Pancreas (tissue), 10 donors: ENCODE data around the gene LYPD6B. TPM values are rescaled to one million over a fixed set of nuclear protein-coding genes. Genes with fewer than 3 reads are reported as not detected.

Experiments used
- ATAC-seq, 4 donors: fragments of 200-7000 bp; cut with Tn5 transposase; one replicate each; pipeline versions ENCODE4 v1.8.0 to v1.9.1; 2020; ENCODE audit warnings: mild to moderate bottlenecking in 4 of 4, moderate library complexity in 4 of 4
- DNase-seq, 6 donors: peaks; one replicate each; pipeline ENCODE4 v3.0.0-alpha.2; 2020
- FAIRE-seq: peaks from 2 replicates; lab custom pipeline; 2012; peaks lifted over from hg19 to GRCh38; lab: Jason Lieb, UNC
- H3K27ac ChIP-seq, 4 donors: fragments of 200-600 bp; sonication (generic); 1 replicate in 3 of 4; 2 replicates in 1 of 4; pipeline versions ENCODE4 v1.5.0 to v1.8.0; 2020
- H3K27me3 ChIP-seq, 4 donors: fragments of 200-600 bp; one replicate each; pipeline ENCODE4 v1.8.0; 2021
- H3K36me3 ChIP-seq, 3 donors: fragments of 200-600 bp; sonication (generic) in 1 of 3; one replicate each; pipeline versions ENCODE4 v1.5.0 to v1.8.0; 2020 to 2021
- H3K4me1 ChIP-seq, 3 donors: fragments of 200-600 bp; one replicate each; pipeline ENCODE4 v1.8.0; 2021
- H3K4me3 ChIP-seq, 4 donors: fragments of 200-600 bp; sonication (generic) in 2 of 4; one replicate each; pipeline versions ENCODE4 v1.5.0 to v1.8.0; 2020 to 2021
- H3K9me3 ChIP-seq, 4 donors: fragments of 200-600 bp; one replicate each; pipeline ENCODE4 v1.8.0; 2021
- CTCF ChIP-seq, 4 donors: fragments of 200-600 bp; sonication (generic) in 3 of 4; IDR thresholded peaks; one replicate each; pipeline versions ENCODE4 v1.5.0 to v1.8.0; 2021; ENCODE audit warnings: antibody characterized with exemption in 4 of 4
- WGBS, 2 donors: extraction: QIAGEN DNeasy Blood & Tissue Kit; methylation state at CpG; one replicate each; pipeline ENCODE4 v1.1.7; 2013; 5-methylcytosine and 5-hydroxymethylcytosine counted together
- intact Hi-C, 3 donors: fragments of 100-400 bp; cut with DNase I; formaldehyde crosslinking; loops; one replicate each; pipeline versions ENCODE4 v1.11.1 to v1.14.2; 2022
- polyA plus RNA-seq, 2 donors: library from polyadenylated mRNA; stranded (reverse); fragments of 200-250 nt; gene quantifications; one replicate each; pipeline ENCODE4 v1.2.3, GENCODE V29; 2013
- total RNA-seq, 6 donors: library from RNA; stranded (reverse); fragmentation: NEBNext Ultra II Directional in 4 of 6; extraction: Animal tissue kit (Norgen Biotek cat#: 25700) in 4 of 6; gene quantifications; one replicate each; pipeline versions ENCODE4 v1.2.1 to v1.2.4, GENCODE V29; 2021 to 2023
- donor health status: healthy with polysubstance abuse.
- donor health status: DM: no; HTN: no; CAD: no; lungs with moderate emphysema.
- donor health status: DM: no; HTN: no; CAD: no.
- donor health status: control.
- donor health status: control.
- donor health status: Bipolar disorder and iron deficiency.
- donor health status: DM: yes; HTN: yes; CAD: no.
- donor health status: DM: no; HTN: no; CAD: no.
- donor health status: DM: no; HTN: no; CAD: no.
- donor health status: DM: yes; HTN: yes; CAD: no.

LYPD6B gene
- total and polyA plus RNA-seq, 8 donors = 3.0 to 8.1 (median 4.6) TPM

- DNase-seq = no peak
- no peak overlapping the region for H3K27ac ChIP-seq
- H3K27me3 ChIP-seq = no peaks in the 10 kb centered on the region
- WGBS, 2 donors = 98 to 100% methylated on average over 1 of the region's 1 CpG
- H3K36me3 ChIP-seq = no peaks in the 10 kb centered on the region
- FAIRE-seq = no peak
- no peak for TF ChIP-seq CTCF (IDR thresholded peaks at IDR 0.05)
- no peaks in the 10 kb centered on the region for H3K9me3 ChIP-seq
- no peak overlapping the region for H3K4me3 ChIP-seq
- ATAC-seq = no peak
- H3K4me1 ChIP-seq = no peaks in the 10 kb centered on the region
- intact Hi-C loops = no loop called here
Measured at GRCh38 chr2:149183187-149183586, 144.7 kb downstream of the LYPD6B start.

- TF ChIP-seq CTCF (IDR thresholded peaks at IDR 0.05) = no peak
- intact Hi-C loops = no loop called here
- Histone ChIP-seq H3K27ac (no peak overlapping the region), H3K4me3 (no peak overlapping the region), H3K27me3 (no peaks in the 10 kb centered on the region), H3K36me3 (no peaks in the 10 kb centered on the region), H3K9me3 (no peaks in the 10 kb centered on the region), H3K4me1 (no peaks in the 10 kb centered on the region)
- WGBS, 2 donors = 90 to 92% methylated on average over 2 of the region's 2 CpGs
- no peak for FAIRE-seq
- no peak for DNase-seq
- ATAC-seq = no peak
Measured at GRCh38 chr2:149184991-149185390, 146.5 kb downstream of the LYPD6B start.

GRCh38 chr2:149185942-149186490 lies 147.5 kb downstream of the LYPD6B start:
- no peak for TF ChIP-seq CTCF (IDR thresholded peaks at IDR 0.05)
- intact Hi-C loops = no loop called here
- Histone ChIP-seq H3K27ac (no peak overlapping the region), H3K4me1 (no peaks in the 10 kb centered on the region), H3K36me3 (no peaks in the 10 kb centered on the region), H3K4me3 (no peak overlapping the region), H3K27me3 (no peaks in the 10 kb centered on the region), H3K9me3 (no peaks in the 10 kb centered on the region)
- no peak for ATAC-seq
- WGBS, 2 donors = 95 to 97% methylated on average over 5 of the region's 5 CpGs
- no peak for FAIRE-seq
- no peak for DNase-seq

GRCh38 chr2:149187057-149187456 lies 148.6 kb downstream of the LYPD6B start:
- Histone ChIP-seq H3K9me3 (no peaks in the 10 kb centered on the region), H3K27ac (no peak overlapping the region), H3K36me3 (no peaks in the 10 kb centered on the region), H3K4me3 (no peak overlapping the region), H3K27me3 (no peaks in the 10 kb centered on the region), H3K4me1 (no peaks in the 10 kb centered on the region)
- no peak for FAIRE-seq
- ATAC-seq = no peak
- intact Hi-C loops = no loop called here
- TF ChIP-seq CTCF (IDR thresholded peaks at IDR 0.05) = no peak
- DNase-seq = no peak

GRCh38 chr2:149188291-149188690 lies 149.8 kb downstream of the LYPD6B start:
- no peak for DNase-seq
- Histone ChIP-seq H3K36me3 (no peaks in the 10 kb centered on the region), H3K27me3 (no peaks in the 10 kb centered on the region), H3K4me3 (no peak overlapping the region), H3K9me3 (no peaks in the 10 kb centered on the region), H3K27ac (no peak overlapping the region), H3K4me1 (no peaks in the 10 kb centered on the region)
- WGBS, 2 donors = 60 to 61% methylated on average over 1 of the region's 1 CpG
- no peak for ATAC-seq
- no peak for FAIRE-seq
- intact Hi-C loops = no loop called here
- no peak for TF ChIP-seq CTCF (IDR thresholded peaks at IDR 0.05)
